Central memory CD4-positive, alpha-beta T cell (primary cell): ENCODE data around the gene SERBP1.
"Not testable (repeated sequence)": the region's sequence is repeated elsewhere in the genome, so short reads cannot be mapped to it uniquely, and the experiment has no call there.

Source experiments
- DNase-seq: peaks from one replicate; pipeline ENCODE4 v3.0.0; 2022

Gene SERBP1

GRCh38 chr1:67405473-67406245, 24.5 kb downstream of the SERBP1 start:
- DNase-seq = no peak

- no peak for DNase-seq
Measured at GRCh38 chr1:67404212-67404620, 26.0 kb downstream of the SERBP1 start.

GRCh38 chr1:67401443-67401842, 28.8 kb downstream of the SERBP1 start:
- DNase-seq = no peak

- DNase-seq = not testable (repeated sequence)
Measured at GRCh38 chr1:67400029-67400786, 30.0 kb downstream of the SERBP1 start.

GRCh38 chr1:67399199-67399993, 30.8 kb downstream of the SERBP1 start:
- no peak for DNase-seq

GRCh38 chr1:67394548-67394947, 35.7 kb downstream of the SERBP1 start:
- DNase-seq = no peak

GRCh38 chr1:67393737-67394136, 36.5 kb downstream of the SERBP1 start:
- DNase-seq = no peak

GRCh38 chr1:67393240-67393639, 37.0 kb downstream of the SERBP1 start:
- no peak for DNase-seq

GRCh38 chr1:67390041-67390887, 39.9 kb downstream of the SERBP1 start:
- no peak for DNase-seq

GRCh38 chr1:67383999-67384638, 46.1 kb downstream of the SERBP1 start:
- DNase-seq = no peak

GRCh38 chr1:67382292-67382691, 47.9 kb downstream of the SERBP1 start:
- no peak for DNase-seq

- DNase-seq = no peak
Measured at GRCh38 chr1:67381154-67381553, 49.0 kb downstream of the SERBP1 start.

- DNase-seq = no peak
Measured at GRCh38 chr1:67377253-67377652, 52.9 kb downstream of the SERBP1 start.

GRCh38 chr1:67376381-67376780, 53.8 kb downstream of the SERBP1 start:
- DNase-seq = no peak

GRCh38 chr1:67372898-67373297, 57.3 kb downstream of the SERBP1 start:
- DNase-seq = no peak

GRCh38 chr1:67372136-67372535, 58.1 kb downstream of the SERBP1 start:
- no peak for DNase-seq

GRCh38 chr1:67371681-67372080, 58.5 kb downstream of the SERBP1 start:
- DNase-seq = no peak

GRCh38 chr1:67371043-67371442, 59.2 kb downstream of the SERBP1 start:
- no peak for DNase-seq

GRCh38 chr1:67368046-67368514, 62.1 kb downstream of the SERBP1 start:
- DNase-seq = no peak

- no peak for DNase-seq
Measured at GRCh38 chr1:67367370-67368045, 62.7 kb downstream of the SERBP1 start.

- no peak for DNase-seq
Measured at GRCh38 chr1:67361641-67362040, 68.6 kb downstream of the SERBP1 start.
